GM21528 (cell line): Measurements from ENCODE around the gene COL4A6.

Experiments used
- ATAC-seq: cut with Tn5 transposase; IDR thresholded peaks from one replicate; pipeline ENCODE4 v1.9.1; 2021; ENCODE audit warnings: mild to moderate bottlenecking, moderate library complexity; ENCODE audit not compliant: unreplicated experiment, low FRiP score

COL4A6 gene

DNA sequence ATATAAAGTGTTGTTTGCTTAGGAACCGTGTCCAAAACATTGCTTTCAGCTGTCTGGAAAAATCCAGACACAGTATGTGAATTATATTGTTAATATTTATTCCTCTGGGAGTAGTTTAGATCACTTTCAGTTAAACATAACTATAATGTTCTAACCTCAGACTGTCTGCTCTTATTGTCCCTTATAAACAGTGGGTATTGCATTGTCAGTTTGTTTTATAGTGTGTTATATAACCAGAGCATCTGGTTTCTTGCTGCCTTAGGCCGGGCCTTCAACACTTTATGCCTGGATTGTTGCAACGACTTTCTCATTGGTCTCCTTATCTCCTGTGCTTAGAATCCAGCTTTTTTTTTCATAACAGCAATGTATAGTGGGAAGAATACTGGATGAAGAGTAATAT, 320.2 kb downstream of the COL4A6 start:
- ATAC-seq: no peak

GRCh38 chrX:108114541-108114940, 323.7 kb downstream of the COL4A6 start:
- ATAC-seq: no peak
